ENCODE results near the gene GPR35.

GPR35 gene

GRCh38 chr2:240594511-240595380, 30.5 kb upstream of the GPR35 start:
- Mint-ChIP-seq H3K9me3 (no peaks in the 10 kb centered on the region), H3K27ac (no peak overlapping the region), H3K27me3 (ENCODE audit: low read depth) (no peaks in the 10 kb centered on the region), H3K36me3 (ENCODE audit: low read depth) (peaks cover 6% of the 10 kb centered on the region), H3K4me3 (no peak overlapping the region), H3K4me1 (ENCODE audit: low read depth) (no peaks in the 10 kb centered on the region)

GRCh38 chr2:240595381-240596079, 29.8 kb upstream of the GPR35 start:
- no peaks in the 10 kb centered on the region for H3K27me3 Mint-ChIP-seq (ENCODE audit: low read depth)
- no peak overlapping the region for H3K4me3 Mint-ChIP-seq
- peak overlapping the region; percentile 15 for H3K27ac Mint-ChIP-seq
- no peaks in the 10 kb centered on the region for H3K4me1 Mint-ChIP-seq (ENCODE audit: low read depth)
- H3K36me3 Mint-ChIP-seq (ENCODE audit: low read depth) = peaks cover 6% of the 10 kb centered on the region
- H3K9me3 Mint-ChIP-seq = no peaks in the 10 kb centered on the region

GRCh38 chr2:240596080-240596460, 29.2 kb upstream of the GPR35 start:
- Mint-ChIP-seq H3K27ac (no peak overlapping the region), H3K9me3 (no peaks in the 10 kb centered on the region), H3K4me3 (no peak overlapping the region), H3K4me1 (ENCODE audit: low read depth) (no peaks in the 10 kb centered on the region), H3K27me3 (ENCODE audit: low read depth) (no peaks in the 10 kb centered on the region), H3K36me3 (ENCODE audit: low read depth) (peaks cover 4% of the 10 kb centered on the region)

GRCh38 chr2:240596491-240596931, 28.8 kb upstream of the GPR35 start:
- Mint-ChIP-seq H3K4me1 (ENCODE audit: low read depth) (no peaks in the 10 kb centered on the region), H3K36me3 (ENCODE audit: low read depth) (peaks cover 2% of the 10 kb centered on the region), H3K27ac (no peak overlapping the region), H3K27me3 (ENCODE audit: low read depth) (no peaks in the 10 kb centered on the region), H3K9me3 (no peaks in the 10 kb centered on the region), H3K4me3 (no peak overlapping the region)

- Mint-ChIP-seq H3K9me3 (no peaks in the 10 kb centered on the region), H3K4me3 (no peak overlapping the region), H3K4me1 (ENCODE audit: low read depth) (no peaks in the 10 kb centered on the region), H3K27me3 (ENCODE audit: low read depth) (no peaks in the 10 kb centered on the region), H3K36me3 (ENCODE audit: low read depth) (peaks cover 1% of the 10 kb centered on the region), H3K27ac (no peak overlapping the region)
These were observed 28.2 kb upstream of the GPR35 start for GRCh38 chr2:240597054-240597418.

GRCh38 chr2:240597419-240598181, 27.7 kb upstream of the GPR35 start:
- Mint-ChIP-seq H3K4me3 (no peak overlapping the region), H3K4me1 (ENCODE audit: low read depth) (no peaks in the 10 kb centered on the region), H3K9me3 (no peaks in the 10 kb centered on the region), H3K27me3 (ENCODE audit: low read depth) (no peaks in the 10 kb centered on the region), H3K36me3 (ENCODE audit: low read depth) (peaks cover 1% of the 10 kb centered on the region), H3K27ac (no peak overlapping the region)

GRCh38 chr2:240598311-240598911, 26.9 kb upstream of the GPR35 start:
- Mint-ChIP-seq H3K4me1 (ENCODE audit: low read depth) (no peaks in the 10 kb centered on the region), H3K27me3 (ENCODE audit: low read depth) (no peaks in the 10 kb centered on the region), H3K36me3 (ENCODE audit: low read depth) (peaks cover 1% of the 10 kb centered on the region), H3K9me3 (no peaks in the 10 kb centered on the region), H3K27ac (no peak overlapping the region), H3K4me3 (no peak overlapping the region)

- H3K4me3 Mint-ChIP-seq = no peak overlapping the region
- H3K36me3 Mint-ChIP-seq (ENCODE audit: low read depth) = peaks cover 1% of the 10 kb centered on the region
- no peaks in the 10 kb centered on the region for H3K9me3 Mint-ChIP-seq
- H3K4me1 Mint-ChIP-seq (ENCODE audit: low read depth) = no peaks in the 10 kb centered on the region
- no peaks in the 10 kb centered on the region for H3K27me3 Mint-ChIP-seq (ENCODE audit: low read depth)
- no peak overlapping the region for H3K27ac Mint-ChIP-seq
These were observed 26.1 kb upstream of the GPR35 start for GRCh38 chr2:240599141-240599583.

- H3K4me1 Mint-ChIP-seq (ENCODE audit: low read depth) = peaks cover 3% of the 10 kb centered on the region
- H3K4me3 Mint-ChIP-seq = no peak overlapping the region
- H3K27me3 Mint-ChIP-seq (ENCODE audit: low read depth) = no peaks in the 10 kb centered on the region
- H3K9me3 Mint-ChIP-seq = no peaks in the 10 kb centered on the region
- no peak overlapping the region for H3K27ac Mint-ChIP-seq
- peaks cover 1% of the 10 kb centered on the region for H3K36me3 Mint-ChIP-seq (ENCODE audit: low read depth)
These were observed 24.8 kb upstream of the GPR35 start for GRCh38 chr2:240600451-240600961.

GRCh38 chr2:240601061-240601830, 24.0 kb upstream of the GPR35 start:
- Mint-ChIP-seq H3K27ac (no peak overlapping the region), H3K4me3 (no peak overlapping the region), H3K36me3 (ENCODE audit: low read depth) (peaks cover 1% of the 10 kb centered on the region), H3K27me3 (ENCODE audit: low read depth) (no peaks in the 10 kb centered on the region), H3K9me3 (no peaks in the 10 kb centered on the region), H3K4me1 (ENCODE audit: low read depth) (peaks cover 3% of the 10 kb centered on the region)

- Mint-ChIP-seq H3K27ac (no peak overlapping the region), H3K36me3 (ENCODE audit: low read depth) (peaks cover 1% of the 10 kb centered on the region), H3K4me1 (ENCODE audit: low read depth) (peaks cover 3% of the 10 kb centered on the region), H3K4me3 (no peak overlapping the region), H3K27me3 (ENCODE audit: low read depth) (no peaks in the 10 kb centered on the region), H3K9me3 (no peaks in the 10 kb centered on the region)
These were observed 23.5 kb upstream of the GPR35 start for GRCh38 chr2:240601831-240602160.

- Mint-ChIP-seq H3K4me1 (ENCODE audit: low read depth) (peaks cover 3% of the 10 kb centered on the region), H3K27me3 (ENCODE audit: low read depth) (no peaks in the 10 kb centered on the region), H3K27ac (no peak overlapping the region), H3K36me3 (ENCODE audit: low read depth) (peaks cover 1% of the 10 kb centered on the region), H3K9me3 (no peaks in the 10 kb centered on the region), H3K4me3 (no peak overlapping the region)
These were observed 22.8 kb upstream of the GPR35 start for GRCh38 chr2:240602266-240603050.

All from T-helper 1 cell treated with Interleukin-12 subunit alpha and Interleukin-12 subunit beta and Interleukin-4 antibody, amounts not matched to agents 30 μg/mL and 1 μg/mL, for 36 hours (primary cell).